Kidney glomerular epithelial cell (primary cell): ENCODE data around the gene USP25.

Experiments used
- DNase-seq: peaks from one replicate; lab custom pipeline; 2025; lab: John Stamatoyannopoulos, UW

Gene USP25

GRCh38 chr21:15763359-15763758 is 33.6 kb downstream of the USP25 start:
- DNase-seq: no peak

GRCh38 chr21:15764878-15765277 is 35.1 kb downstream of the USP25 start:
- DNase-seq: no peak

- DNase-seq: no peak
Observed at GRCh38 chr21:15766952-15767603, 37.3 kb downstream of the USP25 start.

DNA sequence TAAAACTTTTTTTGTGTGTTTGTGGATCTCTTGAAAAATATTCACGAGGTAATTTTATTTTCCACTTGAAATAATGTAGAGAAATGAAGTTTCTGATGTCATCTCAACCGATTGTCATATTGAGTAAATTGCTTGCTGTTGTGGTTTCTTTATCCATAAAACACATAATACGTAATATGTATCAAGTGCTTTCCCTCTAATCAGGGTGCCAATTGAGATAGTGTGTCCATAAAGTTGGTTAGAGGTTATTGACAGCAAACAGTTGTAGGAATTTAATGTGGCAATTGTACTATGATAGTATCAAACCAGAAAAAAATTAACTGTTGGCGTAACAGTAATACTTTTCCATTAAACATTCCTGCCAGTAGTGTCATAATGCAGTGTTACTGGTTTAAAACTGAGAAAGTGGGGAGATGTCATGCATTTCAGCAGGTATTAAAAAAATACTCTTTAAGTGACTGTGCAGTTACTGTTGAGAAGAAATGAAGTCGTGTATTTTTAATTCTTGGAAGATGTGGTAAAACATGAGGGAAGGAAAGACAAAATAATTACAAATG is 38.3 kb downstream of the USP25 start:
- no peak for DNase-seq

- no peak for DNase-seq
Observed at GRCh38 chr21:15768853-15769252, 39.1 kb downstream of the USP25 start.

GRCh38 chr21:15771311-15771710 is 41.5 kb downstream of the USP25 start:
- DNase-seq: no peak

DNA sequence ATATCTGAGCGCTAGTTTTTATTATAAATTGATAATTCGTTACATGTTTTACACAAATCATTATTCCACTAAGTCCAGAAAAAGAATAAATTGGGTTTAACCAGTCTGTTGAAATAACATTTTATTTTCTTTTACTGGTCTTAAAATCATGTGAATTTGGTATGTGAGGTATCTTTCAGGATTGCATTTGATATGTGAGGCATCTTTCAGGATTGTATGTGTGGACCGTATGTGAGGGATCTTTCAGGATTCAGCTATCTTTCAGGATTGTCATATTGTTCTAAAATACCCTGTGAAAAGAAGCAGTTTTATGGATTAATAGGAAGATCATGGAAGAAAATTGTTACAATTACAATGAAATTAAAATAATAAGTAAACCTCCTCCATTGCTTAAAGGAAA is 42.9 kb downstream of the USP25 start:
- no peak for DNase-seq

DNA sequence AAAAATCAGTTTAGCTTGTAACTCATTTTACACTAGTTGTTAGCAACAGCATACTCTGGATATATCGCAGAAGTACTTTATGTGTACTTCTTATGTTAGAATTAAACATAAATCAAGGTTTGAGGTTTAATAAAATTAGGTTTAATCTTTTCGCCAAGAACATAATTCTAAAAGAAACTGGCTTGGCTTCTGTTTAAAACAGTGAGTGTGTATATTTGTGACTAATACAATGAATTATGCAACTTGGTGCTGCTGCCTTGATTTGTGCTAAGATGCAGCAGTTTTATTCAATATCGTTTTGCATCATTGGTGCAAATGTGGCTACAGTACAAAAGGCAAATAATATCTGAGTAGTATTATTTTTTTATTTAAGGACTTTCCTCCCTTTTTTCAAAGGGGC is 44.8 kb downstream of the USP25 start:
- DNase-seq: no peak

DNA sequence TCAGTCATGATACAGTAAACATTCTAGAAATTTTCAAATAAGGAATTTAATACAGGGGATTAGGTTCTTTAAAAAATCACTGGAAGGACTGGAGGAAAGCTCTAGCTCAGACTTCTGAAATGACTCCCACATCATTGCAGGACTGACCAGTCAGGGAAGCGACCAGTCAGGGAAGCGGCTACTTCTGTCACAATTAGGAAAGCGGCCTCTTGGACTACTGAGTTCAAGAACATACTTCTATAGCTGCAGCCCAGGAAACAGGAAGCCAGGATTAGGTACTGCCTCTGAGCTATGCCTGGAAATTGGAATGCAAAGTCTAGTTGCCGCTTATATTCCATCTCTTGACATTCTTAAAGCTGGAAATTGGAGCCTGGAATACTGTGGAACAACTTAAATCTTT is 45.5 kb downstream of the USP25 start:
- DNase-seq: no peak

- no peak for DNase-seq
Observed at GRCh38 chr21:15775981-15776380, 46.2 kb downstream of the USP25 start.

DNA sequence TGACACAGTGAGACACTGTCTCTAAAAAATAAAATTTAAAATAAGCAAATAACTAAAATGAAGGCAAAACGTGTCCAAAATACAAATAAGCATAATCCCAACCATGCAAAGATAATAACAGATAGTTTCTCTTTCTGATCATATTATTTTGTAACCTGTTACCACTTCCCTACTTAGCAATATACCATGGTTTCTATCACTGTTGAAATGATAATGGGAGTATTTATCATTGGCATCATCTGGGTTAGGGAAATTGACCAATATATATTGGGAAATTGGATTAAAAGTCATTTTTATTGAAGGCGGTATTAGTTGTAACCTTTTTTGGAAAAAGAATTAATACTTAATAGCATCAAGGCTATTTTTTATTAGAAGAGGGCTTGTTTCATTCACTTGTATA is 47.0 kb downstream of the USP25 start:
- DNase-seq: no peak

- DNase-seq: no peak
Observed at GRCh38 chr21:15781986-15782385, 52.2 kb downstream of the USP25 start.

- DNase-seq: no peak
Observed at GRCh38 chr21:15788847-15789523, 59.2 kb downstream of the USP25 start.

GRCh38 chr21:15793109-15793508 is 63.3 kb downstream of the USP25 start:
- DNase-seq: no peak

GRCh38 chr21:15793550-15794235 is 63.9 kb downstream of the USP25 start:
- no peak for DNase-seq

DNA sequence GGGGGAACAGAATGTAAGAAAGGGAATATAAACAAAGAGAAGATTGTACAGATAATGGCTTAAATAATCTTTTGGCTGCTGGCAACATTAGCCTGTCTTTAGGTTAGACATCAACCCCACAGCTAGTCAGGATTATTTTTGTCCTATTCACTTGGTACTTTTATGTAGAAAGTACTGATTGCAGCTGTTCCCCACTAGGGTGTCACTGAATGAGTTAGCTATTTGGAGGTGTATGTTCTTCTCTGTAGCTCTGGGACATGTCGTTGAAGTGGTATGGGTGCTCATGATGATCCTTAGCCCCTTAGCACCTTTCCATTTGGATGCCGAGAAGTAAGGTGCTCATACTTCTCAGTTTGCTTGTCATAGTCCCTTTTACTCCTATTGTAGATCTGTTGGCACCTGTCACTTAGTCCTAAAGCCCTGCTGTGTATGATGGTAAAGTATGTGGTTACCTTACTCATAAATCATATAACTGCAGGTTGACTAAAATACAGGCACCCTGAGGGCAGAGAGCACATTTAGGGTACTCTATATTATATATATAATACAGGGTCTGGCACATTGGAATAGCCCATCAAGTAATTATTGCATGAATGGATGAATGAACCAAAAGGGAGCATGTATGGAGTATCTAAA is 64.6 kb downstream of the USP25 start:
- DNase-seq: no peak

DNA sequence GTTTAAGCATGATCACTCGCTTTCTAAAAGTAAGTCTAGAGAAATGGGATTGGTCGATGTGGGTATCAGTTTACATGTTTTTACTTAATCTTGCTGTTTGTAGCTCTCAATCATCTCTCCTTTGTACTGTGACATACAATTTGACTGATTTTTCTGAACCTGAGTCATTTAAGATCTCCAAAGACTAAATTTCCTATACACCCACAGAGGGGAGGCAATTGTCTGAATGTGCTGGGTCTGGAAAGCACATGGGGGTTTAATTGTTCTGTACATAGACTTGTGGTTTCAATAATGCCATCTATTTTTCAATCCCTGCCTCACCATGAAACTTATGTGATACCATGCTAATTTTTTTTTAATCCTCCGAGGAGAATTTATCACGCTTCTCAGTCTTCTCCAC is 65.8 kb downstream of the USP25 start:
- DNase-seq: no peak

DNA sequence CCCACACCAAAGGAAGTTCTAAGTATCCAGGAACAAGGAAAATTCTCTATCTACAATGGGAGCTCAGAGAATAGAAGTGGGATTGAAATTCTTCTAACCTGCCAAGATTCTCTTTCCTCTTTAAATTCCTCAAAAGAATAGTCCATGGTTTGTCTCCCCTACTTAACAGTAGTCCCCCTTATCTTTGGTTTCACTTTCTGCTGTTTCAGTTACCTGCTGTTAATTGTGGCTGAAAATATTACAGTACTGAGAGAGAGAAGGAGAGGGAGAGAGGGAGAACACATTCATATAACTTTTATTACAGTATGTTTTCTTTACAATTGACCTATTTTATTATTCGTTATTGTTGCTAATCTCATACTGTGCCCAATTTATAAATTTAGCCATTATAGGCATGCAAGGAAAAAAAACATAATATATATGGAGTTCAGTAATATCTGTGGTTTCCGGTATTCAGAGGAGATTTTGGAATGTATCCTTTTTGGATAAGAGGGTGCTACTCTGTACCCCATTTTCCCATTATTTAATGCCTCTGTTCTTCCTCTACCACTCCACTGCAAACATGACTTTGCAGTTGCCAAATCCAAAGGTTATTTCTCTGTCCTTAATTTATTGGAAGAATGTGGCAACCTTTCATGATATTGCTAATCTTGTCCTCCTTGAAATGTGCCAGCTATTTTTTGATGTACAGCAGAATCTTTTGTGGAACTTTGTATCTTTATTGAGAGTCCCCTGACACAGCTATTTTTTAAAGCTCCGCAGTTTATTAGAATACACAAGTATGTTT is 68.0 kb downstream of the USP25 start:
- DNase-seq: no peak

DNA sequence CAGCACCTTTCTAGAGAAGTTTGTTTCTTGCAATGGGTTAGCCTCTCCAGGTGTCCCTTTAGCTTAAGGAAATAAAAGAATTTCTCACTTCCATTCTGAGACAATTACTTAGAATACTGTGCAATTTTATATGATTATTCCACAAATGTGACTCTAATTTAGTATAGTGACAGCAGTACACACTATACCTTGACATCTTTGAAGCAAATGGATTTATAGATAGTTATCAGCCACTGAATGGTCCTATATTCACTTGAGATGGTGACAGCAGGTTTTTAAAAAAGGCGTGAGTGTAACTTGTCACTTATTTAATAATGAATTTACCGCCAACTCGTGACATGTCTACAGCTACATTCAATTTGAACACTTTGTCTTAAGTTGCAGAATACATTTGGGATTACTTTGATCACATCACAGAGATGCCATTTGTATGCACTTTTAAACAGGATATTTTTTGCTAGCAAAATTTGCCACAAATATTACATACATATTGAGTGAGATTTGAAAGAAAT is 71.6 kb downstream of the USP25 start:
- DNase-seq: no peak

- no peak for DNase-seq
Observed at GRCh38 chr21:15804247-15805005, 74.6 kb downstream of the USP25 start.

DNA sequence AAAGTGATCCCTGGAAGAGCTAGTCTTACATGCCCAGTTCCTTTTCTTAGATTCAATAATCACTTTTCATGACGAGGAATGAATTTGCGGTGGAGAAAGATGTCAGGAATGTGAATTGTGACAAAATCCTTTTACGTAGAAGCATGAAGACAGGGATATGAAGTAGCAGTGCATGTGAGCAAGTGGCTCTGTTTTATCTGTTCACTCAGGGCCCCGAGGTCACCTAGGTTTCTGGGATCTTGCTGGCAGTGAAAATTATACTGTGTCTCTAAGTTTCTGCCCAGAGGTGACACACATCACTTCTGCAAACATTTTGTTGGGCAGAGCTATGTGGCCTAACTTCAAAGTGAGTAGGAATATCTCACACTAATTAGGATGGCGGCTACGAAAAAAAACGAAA is 79.3 kb downstream of the USP25 start:
- DNase-seq: no peak
